OCI-LY1 (cell line): ENCODE data around the gene MBNL2.

ENCODE experiments used
- H2AFZ ChIP-seq: fragments of 200-600 bp; sonication (generic), shearing (Covaris generic); 2 replicates; pipeline ENCODE4 v1.6.0; 2014; ENCODE audit warnings: antibody characterized with exemption, mild to moderate bottlenecking, low read length
- H3F3A ChIP-seq: fragments of 200-600 bp; sonication (generic), shearing (Covaris generic); 2 replicates; pipeline ENCODE4 v1.6.0; 2014; ENCODE audit warnings: mild to moderate bottlenecking, antibody characterized with exemption, low read length, moderate library complexity; ENCODE audit not compliant: insufficient read depth
- H3K27ac ChIP-seq: fragments of 200-600 bp; sonication (generic); 2 replicates; pipeline ENCODE4 v1.5.1; 2014; ENCODE audit warnings: low read length, mixed run types, mild to moderate bottlenecking, low read depth; ENCODE audit not compliant: poor library complexity, severe bottlenecking
- H3K27me3 ChIP-seq: fragments of 200-600 bp; sonication (generic); 2 replicates; pipeline ENCODE4 v1.6.0; 2014; ENCODE audit warnings: antibody characterized with exemption, mild to moderate bottlenecking, low read length, moderate library complexity; ENCODE audit not compliant: insufficient read depth
- H3K36me3 ChIP-seq: fragments of 200-600 bp; sonication (generic); 2 replicates; pipeline ENCODE4 v1.6.1; 2014; ENCODE audit warnings: mild to moderate bottlenecking, antibody characterized with exemption, low read length, moderate library complexity, mixed read lengths; ENCODE audit not compliant: insufficient read depth
- H3K4me1 ChIP-seq: fragments of 200-600 bp; sonication (generic); 2 replicates; pipeline ENCODE4 v1.5.1; 2014; ENCODE audit warnings: mild to moderate bottlenecking, low read length, moderate library complexity; ENCODE audit not compliant: insufficient read depth, severe bottlenecking
- H3K4me2 ChIP-seq: fragments of 200-600 bp; sonication (generic), shearing (Covaris generic); 2 replicates; pipeline ENCODE4 v1.6.1; 2014; ENCODE audit warnings: low read length
- H3K4me3 ChIP-seq: fragments of 200-600 bp; sonication (generic); 2 replicates; pipeline ENCODE4 v1.5.1; 2014; ENCODE audit warnings: low read length, low read depth, mild to moderate bottlenecking, mixed read lengths; ENCODE audit not compliant: poor library complexity, severe bottlenecking
- H3K79me2 ChIP-seq: fragments of 200-600 bp; shearing (Covaris generic); 2 replicates; pipeline ENCODE4 v1.6.1; 2016; ENCODE audit warnings: mixed run types, low read length, mixed read lengths; ENCODE audit not compliant: insufficient read depth
- H3K9ac ChIP-seq: fragments of 200-600 bp; sonication (generic), shearing (Covaris generic); 2 replicates; pipeline ENCODE4 v1.6.1; 2014; ENCODE audit warnings: mild to moderate bottlenecking, low read length, mixed read lengths
- H3K9me2 ChIP-seq: fragments of 200-600 bp; sonication (generic), shearing (Covaris generic); 2 replicates; pipeline ENCODE4 v1.6.1; 2014; ENCODE audit warnings: low read depth, mild to moderate bottlenecking, low read length, mixed read lengths
- H3K9me3 ChIP-seq: fragments of 200-600 bp; shearing (Covaris generic); 2 replicates; pipeline ENCODE4 v1.6.1; 2014; ENCODE audit warnings: low read length, mixed read lengths
- H4K20me1 ChIP-seq: fragments of 200-600 bp; sonication (generic), shearing (Covaris generic); 2 replicates; pipeline ENCODE4 v1.6.0; 2016; ENCODE audit warnings: mild to moderate bottlenecking, low read length; ENCODE audit not compliant: insufficient read depth
- CTCF ChIP-seq: fragments of 200-600 bp; sonication (generic), shearing (Covaris generic); IDR thresholded peaks from 2 replicates; pipeline ENCODE4 v1.5.1; 2017; ENCODE audit warnings: mild to moderate bottlenecking, antibody characterized with exemption, low read length, moderate library complexity, mixed read lengths
- EZH2 ChIP-seq: fragments of 200-600 bp; sonication (generic), shearing (Covaris generic); IDR thresholded peaks from 2 replicates; pipeline ENCODE4 v1.8.0; 2017; ENCODE audit warnings: borderline replicate concordance, mixed run types, mild to moderate bottlenecking, antibody characterized with exemption, low read length, moderate library complexity, mixed read lengths

Gene MBNL2

GRCh38 chr13:97373787-97374186, 151.7 kb downstream of the MBNL2 start:
- no peaks in the 10 kb centered on the region for H3F3A ChIP-seq
- no peak for TF ChIP-seq CTCF
- no peak for TF ChIP-seq EZH2

GRCh38 chr13:97376981-97377380, 154.8 kb downstream of the MBNL2 start:
- TF ChIP-seq CTCF = no peak
- no peak for TF ChIP-seq EZH2
- Histone ChIP-seq H3K9me3 (no peaks in the 10 kb centered on the region), H2AFZ (no peak overlapping the region), H3K9ac (no peak overlapping the region), H3F3A (no peaks in the 10 kb centered on the region), H3K79me2 (no peaks in the 10 kb centered on the region), H4K20me1 (no peaks in the 10 kb centered on the region), H3K27me3 (no peaks in the 10 kb centered on the region), H3K27ac (no peak overlapping the region), H3K4me3 (no peak overlapping the region), H3K36me3 (no peaks in the 10 kb centered on the region), H3K4me2 (no peak overlapping the region), H3K4me1 (no peaks in the 10 kb centered on the region), H3K9me2 (no peaks in the 10 kb centered on the region)

More at GRCh38 chr13:97373787-97374186, 151.7 kb downstream of the MBNL2 start:
- H3K4me3 ChIP-seq = no peak overlapping the region
- H3K36me3 ChIP-seq = no peaks in the 10 kb centered on the region
- no peak overlapping the region for H2AFZ ChIP-seq
- no peaks in the 10 kb centered on the region for H3K9me3 ChIP-seq
- H3K4me2 ChIP-seq = no peak overlapping the region
- H3K9me2 ChIP-seq = no peaks in the 10 kb centered on the region
- no peak overlapping the region for H3K27ac ChIP-seq
- peaks cover 7% of the 10 kb centered on the region for H3K4me1 ChIP-seq
- no peak overlapping the region for H3K9ac ChIP-seq
- no peaks in the 10 kb centered on the region for H3K79me2 ChIP-seq
- H4K20me1 ChIP-seq = no peaks in the 10 kb centered on the region
- no peaks in the 10 kb centered on the region for H3K27me3 ChIP-seq

GRCh38 chr13:97379386-97379785, 157.3 kb downstream of the MBNL2 start:
- Histone ChIP-seq H3K9me3 (no peaks in the 10 kb centered on the region), H3K4me1 (no peaks in the 10 kb centered on the region), H2AFZ (no peak overlapping the region), H4K20me1 (no peaks in the 10 kb centered on the region), H3K27me3 (no peaks in the 10 kb centered on the region), H3K36me3 (no peaks in the 10 kb centered on the region), H3K27ac (no peak overlapping the region), H3K4me3 (no peak overlapping the region), H3F3A (no peaks in the 10 kb centered on the region), H3K4me2 (no peak overlapping the region), H3K9ac (no peak overlapping the region), H3K9me2 (no peaks in the 10 kb centered on the region), H3K79me2 (no peaks in the 10 kb centered on the region)
- TF ChIP-seq EZH2 = no peak
- TF ChIP-seq CTCF = no peak
